ENCODE measurements around the gene GNPTG. TPM values are rescaled to one million over a fixed set of nuclear protein-coding genes. Genes with fewer than 3 reads are reported as not detected.

The GNPTG gene
- total and polyA plus RNA-seq, 9 of the 15 experiments (the other 6 are each of a cell fraction or from before 2014, with no cell fraction given), result 0.69 to 33.3 (median 13.6) TPM

DNA sequence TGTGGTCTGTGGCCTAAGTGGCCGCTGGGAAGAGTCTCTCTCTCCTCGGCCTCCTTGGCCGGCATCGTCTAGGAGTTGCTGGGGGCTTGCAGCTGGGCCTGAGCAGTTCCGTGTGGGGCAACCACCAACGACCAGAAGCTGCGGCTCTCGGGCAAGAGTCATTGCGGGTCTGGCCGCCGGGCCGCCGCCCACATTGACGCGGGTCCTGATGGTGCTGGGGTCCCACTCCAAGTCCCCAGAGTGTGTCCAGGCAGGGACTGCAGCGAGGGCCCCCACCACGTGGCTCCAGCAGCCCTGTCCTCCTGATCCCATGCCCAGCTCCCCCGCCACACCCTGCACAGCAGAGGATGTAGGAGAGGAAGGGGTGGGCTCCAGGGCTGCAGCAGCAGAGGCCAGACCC, 31.8 kb downstream of the GNPTG start (continued):
- TF ChIP-seq, protein P1, sequence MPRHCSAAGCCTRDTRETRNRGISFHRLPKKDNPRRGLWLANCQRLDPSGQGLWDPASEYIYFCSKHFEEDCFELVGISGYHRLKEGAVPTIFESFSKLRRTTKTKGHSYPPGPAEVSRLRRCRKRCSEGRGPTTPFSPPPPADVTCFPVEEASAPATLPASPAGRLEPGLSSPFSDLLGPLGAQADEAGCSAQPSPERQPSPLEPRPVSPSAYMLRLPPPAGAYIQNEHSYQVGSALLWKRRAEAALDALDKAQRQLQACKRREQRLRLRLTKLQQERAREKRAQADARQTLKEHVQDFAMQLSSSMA (CRISPR knock-in tag; IDR thresholded peaks at IDR 0.05), result no peak
- no peak for TF ChIP-seq TBL1XR1 (IDR thresholded peaks at IDR 0.05; ENCODE audit: low read length in 2 of 2)
- no peak for TF ChIP-seq SMAD1 (IDR thresholded peaks at IDR 0.05; ENCODE audit: low read depth, low read length, partially characterized antibody)
- TF ChIP-seq CCAR2 (IDR thresholded peaks at IDR 0.05; ENCODE audit: low read depth, low read length), result no peak

DNA sequence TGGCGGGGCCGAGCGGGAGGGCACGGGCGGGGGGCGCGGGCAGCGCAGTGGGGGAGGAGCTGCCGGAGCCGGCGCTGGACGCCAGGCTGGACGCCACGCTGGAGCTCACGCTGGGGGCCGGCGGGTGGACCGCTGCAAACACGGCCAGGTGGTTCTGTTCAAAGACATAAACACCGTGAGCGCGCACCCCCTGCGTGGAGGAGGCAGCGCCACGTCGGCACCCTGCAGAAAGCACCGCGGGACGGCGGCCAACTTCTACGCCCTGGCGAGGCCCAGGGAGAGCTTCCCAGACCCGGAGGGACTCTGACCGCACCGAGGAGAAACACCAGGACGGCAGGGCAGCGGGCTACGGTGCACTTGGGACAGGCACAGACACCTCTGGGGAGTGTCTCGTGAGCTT, 33.5 kb downstream of the GNPTG start:
- BruUV-seq (replicated peaks), result no TSS peak
- no peaks in the 10 kb centered on the region for H3K9me1 ChIP-seq (ENCODE audit: control insufficient read depth, insufficient read depth, low read length)

More for the DNA sequence above, 33.5 kb downstream of the GNPTG start:
- in situ Hi-C loops (cut with MboI) (no loop called here), intact Hi-C loops (cut with micrococcal nuclease) (no loop called here)
- ChIA-PET POLR2A (interaction anchor here (0.6 to 1.2 kb wide), 5 partner anchors 10 to 202 kb away, joined by 3 to 4 read pairs (median 3); no protein-coding TSS in a partner anchor), CTCF (ENCODE audit: low intra/inter-chr PET ratio) (no interaction called here)
- no peaks in the 10 kb centered on the region; the same call in 2 of the 3 replicates for H3K36me3 ChIP-seq (ENCODE audit: control insufficient read depth, insufficient read depth, low read length)
- H3K27ac ChIP-seq (ENCODE audit: extremely low read depth, low read depth, low read length), result no peak overlapping the region
- TF ChIP-seq HMG20B (CRISPR knock-in tag; IDR thresholded peaks at IDR 0.05), result no peak
- H3K79me2 ChIP-seq (ENCODE audit: control insufficient read depth, insufficient read depth, low read length), result no peaks in the 10 kb centered on the region
- H4K20me1 ChIP-seq (replicated peaks; ENCODE audit: control insufficient read depth, insufficient read depth, low read length), result no peaks in the 10 kb centered on the region
- no peak overlapping the region for H3K4me3 ChIP-seq
- H2AFZ ChIP-seq (ENCODE audit: low read depth, low read length), result no peak overlapping the region
- no peaks in the 10 kb centered on the region for H3K27me3 ChIP-seq (ENCODE audit: control insufficient read depth in 2 of 2, insufficient read depth in 2 of 2, low read length in 2 of 2)
- no peaks in the 10 kb centered on the region for H3K9me3 ChIP-seq (replicated peaks; ENCODE audit: control insufficient read depth, insufficient read depth, low read depth, low read length)
- DNase-seq (ENCODE audit: extremely low read depth in 1 of 4, low spot score in 3 of 4) (no peak), ATAC-seq (no peak), FAIRE-seq (no peak)
- H3K4me1 ChIP-seq (replicated peaks in 1 of 2; ENCODE audit: control insufficient read depth in 2 of 2, insufficient read depth in 2 of 2, low read length in 2 of 2), result peaks cover under 1 to 42% of the 10 kb centered on the region in 2 experiments; a peak in 4 of 5 replicates
- peak overlapping the region in 1 of 2 experiments; percentile 52; a peak in 1 of 4 replicates for H3K9ac ChIP-seq (ENCODE audit: insufficient read depth in 1 of 2, low read depth in 2 of 2, low read length in 2 of 2)
- H3K4me2 ChIP-seq (ENCODE audit: insufficient read depth, low read length), result no peak overlapping the region
- 73% methylated on average over 5 of the region's 39 CpGs for WGBS (ENCODE audit: insufficient coverage, low coverage, missing lambda C conversion rate)
